Aorta (tissue), 5 donors: ENCODE data around the gene RILPL1. TPM values are rescaled to one million over a fixed set of nuclear protein-coding genes. Genes with fewer than 3 reads are reported as not detected.
"Not testable (repeated sequence)": the region's sequence is repeated elsewhere in the genome, so short reads cannot be mapped to it uniquely, and the experiment has no call there.

Source experiments
- ATAC-seq: fragments of 200-7000 bp; cut with Tn5 transposase; one replicate; pipeline ENCODE4 v1.9.1; 2022; ENCODE audit warnings: moderate library complexity; ENCODE audit not compliant: low FRiP score
- DNase-seq, 2 donors: peaks; one replicate each; pipeline ENCODE4 v3.0.0-alpha.2; 2020
- H3K27ac ChIP-seq, 2 donors: one replicate each; pipeline ENCODE4 v1.5.1; 2013; ENCODE audit warnings: low read length in 2 of 2, mild to moderate bottlenecking in 2 of 2, moderate library complexity in 2 of 2, control low read depth in 1 of 2, inconsistent platforms in 1 of 2, low read depth in 1 of 2
- H3K27me3 ChIP-seq, 2 donors: one replicate each; pipeline ENCODE4 v1.6.1; 2013; ENCODE audit warnings: control low read depth in 1 of 2, low read length in 1 of 2, mild to moderate bottlenecking in 1 of 2, moderate library complexity in 1 of 2; ENCODE audit not compliant: insufficient read depth in 2 of 2, control insufficient read depth in 1 of 2
- H3K36me3 ChIP-seq, 2 donors: one replicate each; pipeline ENCODE4 v1.6.1; 2013; ENCODE audit warnings: control low read depth in 1 of 2, low read length in 1 of 2, mild to moderate bottlenecking in 1 of 2; ENCODE audit not compliant: insufficient read depth in 2 of 2, control insufficient read depth in 1 of 2
- H3K4me1 ChIP-seq, 2 donors: one replicate each; pipeline ENCODE4 v1.6.1; 2013; ENCODE audit warnings: low read length in 2 of 2, control low read depth in 1 of 2, mild to moderate bottlenecking in 1 of 2, moderate library complexity in 1 of 2; ENCODE audit not compliant: insufficient read depth in 2 of 2, control insufficient read depth in 1 of 2
- H3K4me3 ChIP-seq, 2 donors: one replicate each; pipeline ENCODE4 v1.5.1; 2013; ENCODE audit warnings: low read length in 2 of 2, control low read depth in 1 of 2, mild to moderate bottlenecking in 1 of 2
- H3K9me3 ChIP-seq: one replicate; pipeline ENCODE4 v1.6.1; 2013; ENCODE audit warnings: mild to moderate bottlenecking, low read length; ENCODE audit not compliant: control insufficient read depth
- WGBS, 2 donors: extraction: QIAGEN DNeasy Blood & Tissue Kit; methylation state at CpG; one replicate each; pipeline ENCODE4 v1.1.7; 2013; 5-methylcytosine and 5-hydroxymethylcytosine counted together
- intact Hi-C, 2 donors: fragments of 100-400 bp; cut with DNase I; formaldehyde crosslinking; loops; one replicate each; pipeline versions ENCODE4 v1.14.2 to v1.15.0; 2022
- polyA plus RNA-seq, 2 donors: library from polyadenylated mRNA; stranded (reverse); fragments of 200-250 nt; gene quantifications; one replicate each; pipeline ENCODE4 v1.2.3, GENCODE V29; 2013
- total RNA-seq, 2 donors: library from RNA; stranded (reverse); fragmentation: NEBNext Ultra II Directional; extraction: Animal tissue kit (Norgen Biotek cat#: 25700); gene quantifications; one replicate each; pipeline ENCODE4 v1.2.1, GENCODE V29; 2021
- donor health status: healthy with polysubstance abuse.
- donor health status: Bipolar disorder and iron deficiency.
- donor health status: DM: no; HTN: no; CAD: no.
- donor health status: DM: no; HTN: no; CAD: no.
- donor health status: DM: yes; HTN: yes; CAD: no.

Gene RILPL1
- total and polyA plus RNA-seq, 4 donors: 18.4 to 50.4 (median 31.0) TPM

DNA sequence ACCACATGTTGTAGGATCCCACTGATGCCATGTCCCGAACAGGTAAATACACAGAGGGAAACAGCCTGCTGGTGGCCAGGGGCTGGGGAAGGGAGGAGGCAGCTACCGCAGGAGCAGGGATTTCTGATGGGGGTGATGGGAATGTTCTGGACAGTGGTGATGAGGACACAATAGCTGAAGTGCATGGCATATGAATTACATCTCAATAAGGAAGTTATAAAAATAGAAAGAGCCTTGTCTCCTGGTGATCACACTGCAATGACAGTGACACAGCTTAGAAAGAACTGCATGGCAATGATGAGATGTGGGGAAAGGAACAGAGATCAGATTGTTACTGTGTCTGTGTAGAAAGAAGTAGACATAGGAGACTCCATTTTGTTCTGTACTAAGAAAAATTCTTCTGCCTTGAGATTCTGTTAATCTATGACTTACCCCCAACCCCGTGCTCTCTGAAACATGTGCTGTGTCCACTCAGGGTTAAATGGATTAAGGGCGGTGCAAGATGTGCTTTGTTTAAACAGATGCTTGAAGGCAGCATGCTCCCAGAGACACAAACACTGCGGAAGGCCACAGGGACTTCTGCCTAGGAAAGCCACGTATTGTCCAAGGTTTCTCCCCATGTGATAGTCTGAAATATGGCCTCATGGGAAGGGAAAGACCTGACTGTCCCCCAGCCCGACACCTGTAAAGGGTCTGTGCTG lies 41.0 kb downstream of the RILPL1 start:
- H3K4me3 ChIP-seq, ATAC-seq, H3K27ac ChIP-seq, H3K27me3 ChIP-seq, H3K9me3 ChIP-seq, H3K4me1 ChIP-seq, H3K36me3 ChIP-seq, intact Hi-C loops, DNase-seq: not testable (repeated sequence)
- 69 to 78% methylated on average over 6 to 7 of the region's 7 CpGs for WGBS, 2 donors

DNA sequence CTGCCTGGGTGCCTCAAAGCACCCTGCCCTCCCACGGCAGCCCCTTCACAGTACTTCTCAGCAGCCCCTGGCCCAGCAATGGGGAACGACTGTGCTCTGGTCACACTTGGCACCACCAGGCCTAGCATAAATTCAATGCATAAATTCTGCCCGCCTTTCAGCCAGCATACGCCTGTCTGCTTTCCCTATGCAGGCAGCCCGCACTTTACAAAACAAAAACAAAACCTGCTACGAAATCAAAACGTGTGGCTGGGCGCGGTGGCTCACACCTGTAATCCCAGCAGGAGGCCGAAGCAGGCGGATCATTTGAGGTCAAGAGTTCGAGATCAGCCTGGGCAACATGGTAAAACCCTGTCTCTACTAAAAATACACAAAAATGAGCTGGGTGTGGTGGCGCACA lies 42.0 kb downstream of the RILPL1 start:
- 88 to 91% methylated on average over 13 of the region's 13 CpGs for WGBS, 2 donors
- Histone ChIP-seq H3K9me3 (no peaks in the 10 kb centered on the region), H3K27me3 (no peaks in the 10 kb centered on the region), H3K27ac (no peak overlapping the region), H3K4me3 (no peak overlapping the region), H3K36me3 (no peaks in the 10 kb centered on the region), H3K4me1 (no peaks in the 10 kb centered on the region)
- ATAC-seq (no peak), DNase-seq (no peak)
- intact Hi-C loops: no loop called here

- ATAC-seq (no peak), DNase-seq (no peak)
- Histone ChIP-seq H3K4me1 (no peaks in the 10 kb centered on the region), H3K9me3 (no peaks in the 10 kb centered on the region), H3K27ac (no peak overlapping the region), H3K36me3 (no peaks in the 10 kb centered on the region), H3K27me3 (no peaks in the 10 kb centered on the region), H3K4me3 (no peak overlapping the region)
- intact Hi-C loops: no loop called here
- 82 to 87% methylated on average over 11 of the region's 11 CpGs for WGBS, 2 donors
Observed at GRCh38 chr12:123491056-123491455, 42.5 kb downstream of the RILPL1 start.

DNA sequence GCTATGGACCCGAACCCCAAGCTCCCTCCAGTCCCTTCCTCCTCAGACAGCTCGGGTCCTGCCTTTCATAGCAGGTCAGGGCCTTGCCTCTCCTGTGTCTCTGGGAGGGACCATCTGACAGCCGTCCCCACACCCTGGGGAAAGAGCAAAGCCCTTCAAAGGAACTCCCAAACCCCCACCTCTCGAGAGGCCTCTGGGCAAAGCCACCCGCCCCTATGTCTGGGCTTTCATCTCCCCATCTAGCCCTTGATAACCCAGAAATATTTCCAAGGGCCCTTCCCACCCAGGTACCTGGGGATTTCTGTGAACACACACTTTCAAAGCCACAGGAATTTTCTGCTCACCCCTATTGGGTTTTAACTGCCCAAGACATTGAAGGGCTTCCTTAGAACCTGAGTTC lies 43.4 kb downstream of the RILPL1 start:
- WGBS, 2 donors: 81 to 82% methylated on average over 5 of the region's 5 CpGs
- DNase-seq (no peak), ATAC-seq (no peak)
- Histone ChIP-seq H3K4me3 (no peak overlapping the region), H3K4me1 (no peaks in the 10 kb centered on the region), H3K27me3 (no peaks in the 10 kb centered on the region), H3K36me3 (no peaks in the 10 kb centered on the region), H3K27ac (no peak overlapping the region), H3K9me3 (no peaks in the 10 kb centered on the region)
- intact Hi-C loops: no loop called here

- H3K4me3 ChIP-seq: no peak overlapping the region
- no peaks in the 10 kb centered on the region for H3K27me3 ChIP-seq
- WGBS, 2 donors: 96 to 97% methylated on average over 6 of the region's 6 CpGs
- H3K36me3 ChIP-seq: no peaks in the 10 kb centered on the region
- intact Hi-C loops: no loop called here
- DNase-seq (no peak), ATAC-seq (no peak)
- H3K9me3 ChIP-seq: no peaks in the 10 kb centered on the region
- H3K27ac ChIP-seq: no peak overlapping the region
- H3K4me1 ChIP-seq: no peaks in the 10 kb centered on the region
Observed at GRCh38 chr12:123489580-123489979, 43.9 kb downstream of the RILPL1 start.

GRCh38 chr12:123488539-123489230 lies 44.8 kb downstream of the RILPL1 start:
- ATAC-seq: no peak
- DNase-seq: no peak
- 79 to 83% methylated on average over 20 of the region's 20 CpGs for WGBS, 2 donors

GRCh38 chr12:123487428-123487827 lies 46.1 kb downstream of the RILPL1 start:
- 98% methylated on average over 6 of the region's 6 CpGs for WGBS, 2 donors

More at GRCh38 chr12:123488539-123489230, 44.8 kb downstream of the RILPL1 start:
- no peak overlapping the region for H3K4me3 ChIP-seq
- no peaks in the 10 kb centered on the region for H3K27me3 ChIP-seq
- no peaks in the 10 kb centered on the region for H3K36me3 ChIP-seq
- intact Hi-C loops: no loop called here
- H3K27ac ChIP-seq: no peak overlapping the region
- no peaks in the 10 kb centered on the region for H3K4me1 ChIP-seq
- no peaks in the 10 kb centered on the region for H3K9me3 ChIP-seq

DNA sequence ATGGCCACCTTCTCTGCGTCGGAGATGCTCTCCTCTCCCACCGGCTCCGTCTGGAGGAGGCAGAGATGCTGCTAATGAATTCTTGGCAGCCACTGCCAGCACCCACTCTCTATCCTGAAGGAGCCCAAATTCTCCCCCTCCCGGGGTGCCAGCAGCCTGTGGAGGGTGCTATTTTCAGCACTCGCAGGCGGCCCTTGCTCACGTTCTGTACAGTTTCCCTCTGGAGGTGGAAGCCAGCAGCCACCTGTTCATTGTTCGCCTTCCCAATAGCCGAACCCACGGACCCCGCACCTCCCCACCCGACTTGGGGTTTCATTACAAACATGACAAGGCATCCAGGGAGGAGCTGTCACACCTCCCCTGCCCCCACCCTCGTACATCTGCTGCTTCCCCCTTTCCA lies 47.8 kb downstream of the RILPL1 start:
- no peak overlapping the region for H3K27ac ChIP-seq
- DNase-seq (peak in 1 of 2 donors; percentile 37), ATAC-seq (no peak)
- intact Hi-C loops: no loop called here
- no peak overlapping the region for H3K4me3 ChIP-seq
- H3K4me1 ChIP-seq: no peaks in the 10 kb centered on the region
- H3K36me3 ChIP-seq: no peaks in the 10 kb centered on the region
- no peaks in the 10 kb centered on the region for H3K9me3 ChIP-seq
- 77 to 82% methylated on average over 14 of the region's 14 CpGs for WGBS, 2 donors
- no peaks in the 10 kb centered on the region for H3K27me3 ChIP-seq

More at GRCh38 chr12:123487428-123487827, 46.1 kb downstream of the RILPL1 start:
- no peaks in the 10 kb centered on the region for H3K4me1 ChIP-seq
- no peaks in the 10 kb centered on the region for H3K27me3 ChIP-seq
- DNase-seq (no peak), ATAC-seq (no peak)
- no peaks in the 10 kb centered on the region for H3K9me3 ChIP-seq
- no peak overlapping the region for H3K27ac ChIP-seq
- no peaks in the 10 kb centered on the region for H3K36me3 ChIP-seq
- intact Hi-C loops: no loop called here
- H3K4me3 ChIP-seq: no peak overlapping the region
